ENCODE measurements around the gene KIF5C. TPM values are rescaled to one million over a fixed set of nuclear protein-coding genes. Genes with fewer than 3 reads are reported as not detected.

KIF5C gene
- total and polyA plus RNA-seq, 2 donors (not counting 1 experiment from before 2014, with no cell fraction given), result 0.09 to 0.17 TPM

DNA sequence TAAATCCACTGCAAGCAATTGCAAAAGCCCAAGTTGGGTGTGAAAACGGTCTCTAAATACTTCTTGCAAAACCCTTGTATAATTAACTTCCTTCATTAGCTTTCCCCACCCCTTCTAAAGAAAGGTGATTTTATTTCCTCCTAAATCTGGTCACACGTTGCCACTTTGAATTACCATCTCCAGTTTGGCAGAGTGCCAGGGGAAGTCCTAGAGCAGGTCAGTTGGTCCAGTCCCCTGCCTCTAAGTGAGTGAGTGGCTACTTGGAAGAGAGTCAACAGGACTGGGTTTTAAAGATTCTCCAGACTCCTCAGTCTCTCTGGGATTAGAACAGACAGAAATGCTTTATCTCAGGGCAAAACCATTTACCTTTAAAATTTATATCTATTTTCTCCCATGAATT, 144.7 kb downstream of the KIF5C start:
- H3K27ac ChIP-seq (ENCODE audit: insufficient read depth, low read length), result no peak overlapping the region
- no peaks in the 10 kb centered on the region for H3K36me3 ChIP-seq (ENCODE audit: control insufficient read depth, insufficient read depth, low read length)
- H3K79me2 ChIP-seq (ENCODE audit: control insufficient read depth, insufficient read depth, low read length), result no peaks in the 10 kb centered on the region
- H4K20me1 ChIP-seq (ENCODE audit: control insufficient read depth, extremely low read depth, insufficient read depth, low read length), result no peaks in the 10 kb centered on the region
- no peak for DNase-seq (ENCODE audit: low read depth in 2 of 2)
- no peak overlapping the region for H2AFZ ChIP-seq (ENCODE audit: low read length)
- H3K9me3 ChIP-seq (ENCODE audit: control insufficient read depth, insufficient read depth, low read depth, low read length), result no peaks in the 10 kb centered on the region
- no peak overlapping the region for H3K9ac ChIP-seq (ENCODE audit: insufficient read depth, low read length)
- TF ChIP-seq, protein P1, sequence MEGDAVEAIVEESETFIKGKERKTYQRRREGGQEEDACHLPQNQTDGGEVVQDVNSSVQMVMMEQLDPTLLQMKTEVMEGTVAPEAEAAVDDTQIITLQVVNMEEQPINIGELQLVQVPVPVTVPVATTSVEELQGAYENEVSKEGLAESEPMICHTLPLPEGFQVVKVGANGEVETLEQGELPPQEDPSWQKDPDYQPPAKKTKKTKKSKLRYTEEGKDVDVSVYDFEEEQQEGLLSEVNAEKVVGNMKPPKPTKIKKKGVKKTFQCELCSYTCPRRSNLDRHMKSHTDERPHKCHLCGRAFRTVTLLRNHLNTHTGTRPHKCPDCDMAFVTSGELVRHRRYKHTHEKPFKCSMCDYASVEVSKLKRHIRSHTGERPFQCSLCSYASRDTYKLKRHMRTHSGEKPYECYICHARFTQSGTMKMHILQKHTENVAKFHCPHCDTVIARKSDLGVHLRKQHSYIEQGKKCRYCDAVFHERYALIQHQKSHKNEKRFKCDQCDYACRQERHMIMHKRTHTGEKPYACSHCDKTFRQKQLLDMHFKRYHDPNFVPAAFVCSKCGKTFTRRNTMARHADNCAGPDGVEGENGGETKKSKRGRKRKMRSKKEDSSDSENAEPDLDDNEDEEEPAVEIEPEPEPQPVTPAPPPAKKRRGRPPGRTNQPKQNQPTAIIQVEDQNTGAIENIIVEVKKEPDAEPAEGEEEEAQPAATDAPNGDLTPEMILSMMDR (conservative IDR thresholded peaks at IDR 0.05 in 1 of 2, IDR thresholded peaks at IDR 0.05 in 1 of 2; ENCODE audit: low read depth in 1 of 2, low read length in 2 of 2), result no peak
- no peak for TF ChIP-seq EZH2 (IDR thresholded peaks at IDR 0.05; ENCODE audit: low read length, missing control alignments)
- H3K4me1 ChIP-seq (ENCODE audit: control insufficient read depth, extremely low read depth, insufficient read depth, low read length), result no peaks in the 10 kb centered on the region
- H3K27me3 ChIP-seq (ENCODE audit: control insufficient read depth, insufficient read depth, low read length), result no peaks in the 10 kb centered on the region
- H3K4me2 ChIP-seq (ENCODE audit: extremely low read depth, insufficient read depth, low read length), result no peak overlapping the region
- H3K4me3 ChIP-seq (replicated peaks in 1 of 4; ENCODE audit: control extremely low read depth in 1 of 4, insufficient read depth in 1 of 4, low read depth in 3 of 4, low read length in 4 of 4), result no peak overlapping the region

DNA sequence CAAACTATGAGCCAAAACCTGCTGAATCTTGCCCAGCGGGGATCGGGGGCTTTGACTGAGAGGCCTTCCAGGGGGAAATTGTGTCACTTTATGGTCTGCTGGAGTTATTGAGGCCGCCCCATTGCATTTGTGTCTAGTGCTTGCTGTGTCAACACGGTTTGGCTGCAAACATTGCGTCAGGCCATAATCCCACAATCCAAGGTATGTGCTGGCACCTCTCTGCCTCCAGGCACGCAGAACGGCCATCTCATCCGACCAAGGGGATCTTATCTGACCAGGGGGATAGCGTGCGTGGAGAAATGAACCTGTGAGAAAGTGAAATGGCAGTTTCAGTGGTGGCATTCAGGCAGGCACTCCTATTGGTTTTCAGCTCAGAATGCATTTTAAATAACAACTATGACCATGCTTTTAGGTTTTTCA, 145.4 kb downstream of the KIF5C start:
- H3K9me3 ChIP-seq (ENCODE audit: control insufficient read depth, insufficient read depth, low read depth, low read length), result no peaks in the 10 kb centered on the region
- no peak for TF ChIP-seq EZH2 (IDR thresholded peaks at IDR 0.05; ENCODE audit: low read length, missing control alignments)
- TF ChIP-seq, protein P1 (conservative IDR thresholded peaks at IDR 0.05 in 1 of 2, IDR thresholded peaks at IDR 0.05 in 1 of 2; ENCODE audit: low read depth in 1 of 2, low read length in 2 of 2), result no peak
- no peaks in the 10 kb centered on the region for H3K36me3 ChIP-seq (ENCODE audit: control insufficient read depth, insufficient read depth, low read length)
- H2AFZ ChIP-seq (ENCODE audit: low read length), result no peak overlapping the region
- no peak overlapping the region for H3K4me3 ChIP-seq (replicated peaks in 1 of 4; ENCODE audit: control extremely low read depth in 1 of 4, insufficient read depth in 1 of 4, low read depth in 3 of 4, low read length in 4 of 4)
- no peaks in the 10 kb centered on the region for H3K4me1 ChIP-seq (ENCODE audit: control insufficient read depth, extremely low read depth, insufficient read depth, low read length)
- H3K27ac ChIP-seq (ENCODE audit: insufficient read depth, low read length), result no peak overlapping the region
- no peaks in the 10 kb centered on the region for H3K27me3 ChIP-seq (ENCODE audit: control insufficient read depth, insufficient read depth, low read length)
- no peaks in the 10 kb centered on the region for H3K79me2 ChIP-seq (ENCODE audit: control insufficient read depth, insufficient read depth, low read length)
- H3K4me2 ChIP-seq (ENCODE audit: extremely low read depth, insufficient read depth, low read length), result no peak overlapping the region
- no peaks in the 10 kb centered on the region for H4K20me1 ChIP-seq (ENCODE audit: control insufficient read depth, extremely low read depth, insufficient read depth, low read length)
- H3K9ac ChIP-seq (ENCODE audit: insufficient read depth, low read length), result no peak overlapping the region
- DNase-seq (ENCODE audit: low read depth in 2 of 2), result no peak

DNA sequence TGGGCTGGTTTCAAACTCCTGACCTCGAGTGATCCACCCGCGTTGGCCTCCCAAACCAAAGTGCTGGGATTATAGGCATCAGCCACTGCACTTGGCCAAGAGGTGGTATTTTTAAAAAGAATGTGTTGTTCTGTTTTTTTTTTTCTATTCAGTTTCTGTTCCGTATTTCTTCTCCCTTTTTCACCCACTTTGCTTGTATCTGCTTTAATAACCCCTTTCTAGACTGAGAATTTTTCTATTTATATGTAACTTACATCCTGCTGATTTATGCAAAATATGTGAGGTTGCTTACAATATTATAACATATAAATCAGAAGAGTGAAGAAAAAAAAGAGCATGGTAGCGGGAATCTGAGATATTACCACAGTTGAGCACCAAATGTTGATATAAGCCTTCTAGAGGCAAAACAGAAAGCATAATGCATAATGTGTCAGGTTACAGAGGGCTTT, 146.3 kb downstream of the KIF5C start:
- Histone ChIP-seq H3K27ac (ENCODE audit: insufficient read depth, low read length) (no peak overlapping the region), H3K9me3 (ENCODE audit: control insufficient read depth, insufficient read depth, low read depth, low read length) (no peaks in the 10 kb centered on the region), H3K79me2 (ENCODE audit: control insufficient read depth, insufficient read depth, low read length) (no peaks in the 10 kb centered on the region), H3K4me2 (ENCODE audit: extremely low read depth, insufficient read depth, low read length) (no peak overlapping the region), H3K9ac (ENCODE audit: insufficient read depth, low read length) (no peak overlapping the region), H3K4me1 (ENCODE audit: control insufficient read depth, extremely low read depth, insufficient read depth, low read length) (no peaks in the 10 kb centered on the region), H4K20me1 (ENCODE audit: control insufficient read depth, extremely low read depth, insufficient read depth, low read length) (no peaks in the 10 kb centered on the region), H3K36me3 (ENCODE audit: control insufficient read depth, insufficient read depth, low read length) (no peaks in the 10 kb centered on the region), H3K4me3 (replicated peaks in 1 of 4; ENCODE audit: control extremely low read depth in 1 of 4, insufficient read depth in 1 of 4, low read depth in 3 of 4, low read length in 4 of 4) (no peak overlapping the region), H2AFZ (ENCODE audit: low read length) (no peak overlapping the region), H3K27me3 (ENCODE audit: control insufficient read depth, insufficient read depth, low read length) (no peaks in the 10 kb centered on the region)
- TF ChIP-seq, protein P1 (conservative IDR thresholded peaks at IDR 0.05 in 1 of 2, IDR thresholded peaks at IDR 0.05 in 1 of 2; ENCODE audit: low read depth in 1 of 2, low read length in 2 of 2), result no peak
- no peak for TF ChIP-seq EZH2 (IDR thresholded peaks at IDR 0.05; ENCODE audit: low read length, missing control alignments)
- peak in 1 of 2 donors; percentile 25 for DNase-seq (ENCODE audit: low read depth in 2 of 2)

Data from fibroblast of lung (primary cell).